K562 (cell line): ENCODE measurements around the gene CCN5. TPM values are rescaled to one million over a fixed set of nuclear protein-coding genes. Genes with fewer than 3 reads are reported as not detected.

Experiments
- ADNP ChIP-seq: fragments of 200-800 bp; sonication (Bioruptor generic); IDR thresholded peaks from 2 replicates; pipeline ENCODE4 v1.6.1; 2016; ENCODE audit warnings: missing genetic modification characterization, missing compliant biosample characterization
- ATF3 ChIP-seq, 2 experiments: fragments of 450-650 bp in 1 of 2; sonication (generic) in 1 of 2; formaldehyde crosslinking in 1 of 2; IDR thresholded peaks in 1 of 2; conservative IDR thresholded peaks in 1 of 2; 2 replicates each; pipeline versions ENCODE4 v1.6.1 to v1.8.1; 2016 to 2023; ENCODE audit warnings: mild to moderate bottlenecking in 2 of 2, moderate library complexity in 2 of 2, inconsistent platforms in 1 of 2, missing genetic modification reagents in 1 of 2
- BRD9 ChIP-seq: fragments of 450-650 bp; IDR thresholded peaks from 2 replicates; pipeline ENCODE4 v1.6.1; 2018; ENCODE audit warnings: low read depth; ENCODE audit not compliant: partially characterized antibody
- CBX8 ChIP-seq: fragments of 200-600 bp; sonication (generic); IDR thresholded peaks from 2 replicates; pipeline ENCODE4 v1.6.1; 2012; ENCODE audit warnings: borderline replicate concordance, mixed run types, low read depth, mild to moderate bottlenecking, moderate library complexity, mixed read lengths, low read length, control low read depth, inconsistent platforms; ENCODE audit not compliant: poor library complexity, severe bottlenecking; ENCODE audit errors: extremely low read depth
- EP300 ChIP-seq: IDR thresholded peaks from 2 replicates; pipeline ENCODE4 v1.6.1; 2012; ENCODE audit warnings: low read length, improper control_type of control experiment
- HDAC1 ChIP-seq, 2 experiments: fragments of 450-650 bp; IDR thresholded peaks; 2 replicates each; pipeline ENCODE4 v1.6.1; 2016 to 2017; ENCODE audit warnings: inconsistent platforms in 1 of 2, mild to moderate bottlenecking in 1 of 2, moderate library complexity in 1 of 2
- HOMEZ ChIP-seq: fragments of 250-450 bp; sonication (Bioruptor Pico); IDR thresholded peaks from 2 replicates; pipeline ENCODE4 v1.4.0; 2020; ENCODE audit warnings: mild to moderate bottlenecking, moderate library complexity
- MCM2 ChIP-seq: fragments of 450-650 bp; IDR thresholded peaks from 2 replicates; pipeline ENCODE4 v1.6.1; 2017; ENCODE audit warnings: low read depth, mild to moderate bottlenecking
- MED1 ChIP-seq: sonication (generic); formaldehyde crosslinking; IDR thresholded peaks from 2 replicates; pipeline ENCODE4 v1.8.1; 2023; ENCODE audit warnings: missing genetic modification reagents, borderline replicate concordance
- MEIS2 ChIP-seq: fragments of 450-650 bp; IDR thresholded peaks from 2 replicates; pipeline ENCODE4 v1.6.1; 2014; ENCODE audit warnings: mild to moderate bottlenecking; ENCODE audit not compliant: partially characterized antibody
- MXD1 ChIP-seq: fragments of 250-450 bp; sonication (Bioruptor Pico); IDR thresholded peaks from 2 replicates; pipeline ENCODE4 v1.8.0; 2021; ENCODE audit warnings: borderline replicate concordance, mild to moderate bottlenecking, moderate library complexity; ENCODE audit not compliant: poor library complexity, severe bottlenecking
- NCOA4 ChIP-seq: fragments of 450-650 bp; IDR thresholded peaks from 2 replicates; pipeline ENCODE4 v1.6.1; 2018; ENCODE audit warnings: mild to moderate bottlenecking; ENCODE audit not compliant: partially characterized antibody
- NR2C1 ChIP-seq, 2 experiments: fragments of 450-650 bp; IDR thresholded peaks; 2 replicates each; pipeline ENCODE4 v1.6.1; 2017; ENCODE audit warnings: mild to moderate bottlenecking in 2 of 2, antibody characterized with exemption in 1 of 2, inconsistent platforms in 1 of 2, missing compliant biosample characterization in 1 of 2, missing genetic modification characterization in 1 of 2
- NRF1 ChIP-seq, 2 experiments: fragments of 450-650 bp; IDR thresholded peaks in 1 of 2; conservative IDR thresholded peaks in 1 of 2; 2 replicates each; pipeline ENCODE4 v1.6.1; 2014; ENCODE audit warnings: mild to moderate bottlenecking in 2 of 2
- RBM22 ChIP-seq: fragments of 200-400 bp; formaldehyde crosslinking; IDR thresholded peaks from 2 replicates; pipeline ENCODE4 v1.6.1; 2018; ENCODE audit warnings: low read length, low read depth; ENCODE audit not compliant: poor library complexity, severe bottlenecking
- SIN3B ChIP-seq: fragments of 450-650 bp; IDR thresholded peaks from 2 replicates; pipeline ENCODE4 v1.6.1; 2017; ENCODE audit warnings: low read depth, mild to moderate bottlenecking, moderate library complexity
- SMARCA5 ChIP-seq: fragments of 450-650 bp; IDR thresholded peaks from 2 replicates; pipeline ENCODE4 v1.6.1; 2016
- SPI1 ChIP-seq: IDR thresholded peaks from 2 replicates; pipeline ENCODE4 v1.6.1; 2011; ENCODE audit warnings: low read depth, low read length, control low read depth, borderline replicate concordance
- SREBF1 ChIP-seq: fragments of 150-350 bp; IDR thresholded peaks from 2 replicates; pipeline ENCODE4 v1.6.1; 2014; ENCODE audit warnings: antibody characterized with exemption, low read depth, low read length, borderline replicate concordance
- SRSF3 ChIP-seq: fragments of 200-400 bp; formaldehyde crosslinking; IDR thresholded peaks from 2 replicates; pipeline ENCODE4 v1.6.1; 2016; ENCODE audit warnings: mild to moderate bottlenecking, low read length, moderate library complexity; ENCODE audit not compliant: insufficient read depth
- THRAP3 ChIP-seq: fragments of 450-650 bp; IDR thresholded peaks from 2 replicates; pipeline ENCODE4 v1.6.1; 2016; ENCODE audit warnings: mild to moderate bottlenecking, inconsistent platforms, borderline replicate concordance
- ZNF175 ChIP-seq: fragments of 200-800 bp; sonication (Bioruptor generic); IDR thresholded peaks from 2 replicates; pipeline ENCODE4 v1.6.1; 2016; ENCODE audit warnings: low read depth, mild to moderate bottlenecking, missing genetic modification characterization, missing compliant biosample characterization
- ZNF274 ChIP-seq: IDR thresholded peaks from 2 replicates; pipeline ENCODE4 v1.6.1; 2011; ENCODE audit warnings: low read depth, mild to moderate bottlenecking, low read length, moderate library complexity, borderline replicate concordance
- ZNF717 ChIP-seq: fragments of 250-450 bp; sonication (Bioruptor Pico); IDR thresholded peaks from 2 replicates; pipeline ENCODE4 v1.5.0; 2021
- ZNF830 ChIP-seq: fragments of 250-450 bp; sonication (Bioruptor Pico); IDR thresholded peaks from 2 replicates; pipeline ENCODE4 v1.5.0; 2021; ENCODE audit warnings: mild to moderate bottlenecking
- polyA plus RNA-seq, 8 experiments: library from polyadenylated mRNA; depleted of rRNA in 4 of 8; stranded (reverse) in 5 of 8; unstranded in 3 of 8; fragments of >200 nt; fragmentation: Nextera tagmentation in 2 of 8; fragmentation: Illumina TruSeq in 1 of 8; extraction: Ambion mirVana in 2 of 8; extraction: Trizol in 1 of 8; gene quantifications; 2 replicates each; pipeline versions ENCODE4 v1.2.1 to v1.2.3, GENCODE V29; 2011 to 2014; ENCODE audit warnings: inconsistent platforms in 1 of 8, missing spikeins in 1 of 8
- total RNA-seq, 7 experiments: library from RNA; depleted of rRNA in 6 of 7; stranded (reverse); fragments of >200 nt in 6 of 7; fragmentation: Illumina TruSeq in 2 of 7; extraction: Trizol in 2 of 7; gene quantifications; 2 replicates each; pipeline versions ENCODE4 v1.2.1 to v1.2.3, GENCODE V29; 2011 to 2021; ENCODE audit warnings: low replicate concordance in 1 of 7

The CCN5 gene
- total and polyA plus RNA-seq, 9 of the 15 experiments (the other 6 are each of a cell fraction or from before 2014, with no cell fraction given) = not detected

- TF ChIP-seq MXD1 (CRISPR knock-in tag) = no peak
- no peak for TF ChIP-seq CBX8
- no peak for TF ChIP-seq ATF3 (IDR thresholded peaks at IDR 0.05)
- TF ChIP-seq ATF3 (CRISPR knock-in tag; conservative IDR thresholded peaks at IDR 0.05) = no peak
- no peak for TF ChIP-seq ZNF175
- TF ChIP-seq ZNF717 = no peak
- no peak; the same call in 1 of the 2 replicates for TF ChIP-seq SREBF1
- TF ChIP-seq RBM22 = no peak
- TF ChIP-seq THRAP3 = no peak
- TF ChIP-seq BRD9 = no peak
- TF ChIP-seq EP300 = no peak
- no peak for TF ChIP-seq HDAC1 (IDR thresholded peaks at IDR 0.05)
- TF ChIP-seq MCM2 = no peak
- TF ChIP-seq NRF1 (conservative IDR thresholded peaks at IDR 0.05 in 1 of 2, IDR thresholded peaks at IDR 0.05 in 1 of 2) = 0 out of 4 replicates have a peak, but pooled peaks of 1 of the 2 experiments have one; percentile 26
- TF ChIP-seq NCOA4 = no peak
- no peak for TF ChIP-seq ADNP (tag)
- TF ChIP-seq SIN3B = no peak
- no peak for TF ChIP-seq HOMEZ (CRISPR knock-in tag)
- no peak for TF ChIP-seq ZNF274
- no peak for TF ChIP-seq SMARCA5
- TF ChIP-seq SRSF3 = no peak
- TF ChIP-seq MED1 (CRISPR knock-in tag) = no peak
- TF ChIP-seq ZNF830 (CRISPR knock-in tag) = no peak
- TF ChIP-seq MEIS2 = no peak
- TF ChIP-seq SPI1 = peak; percentile 80; the same call in 1 of the 2 replicates
- no peak for TF ChIP-seq NR2C1 (IDR thresholded peaks at IDR 0.05)
- TF ChIP-seq NR2C1 (tag; IDR thresholded peaks at IDR 0.05) = peak; percentile 31; the same call in 1 of the 2 replicates
Measured at GRCh38 chr20:44736170-44737021, 21.2 kb downstream of the CCN5 start (continued).
